Measurements from ENCODE around the gene PEF1.
A peak's percentile ranks its signal among the peaks of the same experiment; 100 is the strongest.

The PEF1 gene, protein sequence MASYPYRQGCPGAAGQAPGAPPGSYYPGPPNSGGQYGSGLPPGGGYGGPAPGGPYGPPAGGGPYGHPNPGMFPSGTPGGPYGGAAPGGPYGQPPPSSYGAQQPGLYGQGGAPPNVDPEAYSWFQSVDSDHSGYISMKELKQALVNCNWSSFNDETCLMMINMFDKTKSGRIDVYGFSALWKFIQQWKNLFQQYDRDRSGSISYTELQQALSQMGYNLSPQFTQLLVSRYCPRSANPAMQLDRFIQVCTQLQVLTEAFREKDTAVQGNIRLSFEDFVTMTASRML

DNA sequence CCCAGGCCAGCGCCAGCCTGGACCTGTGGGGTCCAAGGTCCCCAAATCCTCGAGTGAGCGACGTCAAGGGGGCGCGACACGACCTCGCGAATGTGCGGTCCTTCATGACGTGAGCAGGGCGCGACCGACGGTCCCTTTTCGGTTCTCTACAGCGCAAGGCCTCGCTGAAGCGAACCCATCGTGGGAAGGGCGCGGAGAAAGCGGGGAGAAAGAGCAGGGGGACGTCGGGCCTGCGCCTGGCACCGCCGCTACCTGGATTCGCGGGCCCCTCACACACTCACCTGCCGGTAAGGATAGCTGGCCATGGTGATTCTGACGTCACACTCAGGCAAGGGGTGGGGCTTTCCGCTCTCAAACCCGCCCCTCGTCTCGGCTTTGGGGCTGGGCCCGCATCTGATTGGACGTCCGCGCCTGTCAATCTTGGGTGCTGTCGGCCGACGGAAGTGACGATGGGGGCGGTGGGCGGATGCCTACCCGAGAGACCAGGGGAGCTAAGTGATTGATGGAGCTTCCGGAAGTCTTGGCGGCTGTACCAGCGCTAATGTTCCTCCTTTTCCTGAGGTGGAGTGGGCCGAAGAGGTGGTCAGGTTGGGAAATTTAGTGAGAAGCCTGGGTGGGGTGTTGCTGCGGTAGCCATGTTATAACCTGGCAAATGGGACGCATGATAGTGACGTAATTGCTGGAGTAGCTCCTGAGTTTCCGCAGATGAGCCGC lies at the start of gene PEF1:
TSS of gene PEF1 (minus strand) at position 317 of the 714 bp plus-strand sequence. CDS start at position 305, 12 bp downstream.
- peak; percentile 99 for DNase-seq

DNA sequence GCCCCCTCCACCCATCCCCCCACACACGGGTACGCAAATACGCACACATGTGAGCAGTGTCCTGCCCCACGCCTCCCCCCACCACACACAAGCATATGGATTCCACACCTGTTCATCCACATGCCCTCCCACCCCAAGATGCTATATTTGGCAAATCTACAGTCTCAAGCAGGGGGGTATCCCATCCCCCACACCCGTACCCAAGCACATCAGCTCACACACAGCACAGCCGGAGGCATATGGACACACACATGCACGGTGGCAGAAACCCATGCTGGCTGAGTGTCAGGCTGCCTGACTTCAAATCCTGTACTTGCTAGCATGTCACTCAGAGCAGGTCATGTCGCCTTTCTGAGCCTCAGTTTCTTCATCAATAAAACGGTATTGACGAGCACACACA lies 48.6 kb upstream of the PEF1 start:
- DNase-seq, result no peak

DNA sequence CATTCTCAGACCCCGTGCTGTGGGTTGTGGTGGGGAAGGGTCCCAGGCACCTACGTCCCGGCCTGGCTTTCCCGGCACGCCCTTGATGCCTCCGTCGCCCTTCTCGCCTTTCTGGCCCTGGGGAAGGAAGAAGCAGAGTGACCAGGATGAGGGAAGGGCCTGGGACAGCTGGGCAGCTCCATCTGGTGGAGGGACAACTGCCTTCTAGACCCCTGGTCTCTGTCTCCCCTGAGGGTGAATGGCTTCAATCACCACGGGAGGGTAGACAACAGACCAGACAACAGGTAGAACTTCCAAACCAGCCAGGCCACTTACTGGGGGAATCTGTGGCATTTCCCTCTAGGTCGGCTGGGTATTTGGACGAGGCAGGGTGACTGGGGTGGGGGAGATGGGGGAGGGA lies 47.3 kb upstream of the PEF1 start:
- no peak for DNase-seq

DNA sequence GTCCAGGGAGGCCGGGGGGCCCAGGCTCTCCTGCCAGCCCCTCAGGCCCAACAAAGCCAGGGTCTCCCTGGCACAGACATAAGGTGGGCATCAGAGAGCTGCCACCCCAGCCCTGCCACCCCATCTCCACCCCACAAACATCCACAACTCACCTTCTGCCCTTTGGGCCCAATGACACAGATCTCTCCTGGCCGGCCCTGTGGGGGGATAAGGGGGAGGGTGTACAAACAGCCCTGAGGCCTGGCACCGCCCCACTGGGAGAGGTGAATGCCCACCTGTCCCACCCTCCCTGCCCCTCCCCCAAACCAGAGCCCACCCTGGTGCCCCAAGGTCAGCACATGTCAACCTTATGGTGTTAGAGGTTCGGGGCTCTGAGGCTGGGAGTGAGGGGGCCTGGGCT lies 46.8 kb upstream of the PEF1 start:
- DNase-seq, result no peak

DNA sequence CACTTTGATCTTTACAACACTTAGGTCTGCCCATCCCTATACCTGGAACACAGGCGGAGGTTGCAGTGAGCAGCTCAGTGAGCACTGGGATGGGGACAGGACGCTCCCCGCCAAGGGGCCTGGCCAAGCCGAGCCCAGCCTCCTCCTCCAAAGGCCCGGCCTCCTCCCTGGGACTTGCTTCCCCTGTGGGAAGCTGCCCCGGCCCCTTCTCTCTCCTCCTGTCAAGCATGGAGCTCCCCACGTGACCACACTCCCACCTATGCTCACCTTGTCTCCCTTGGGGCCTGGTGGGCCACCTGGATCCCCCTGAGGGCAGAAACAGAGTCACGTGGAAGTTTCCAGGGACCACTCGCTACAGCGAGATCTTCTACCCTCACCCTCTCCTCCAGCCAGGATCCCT lies 46.2 kb upstream of the PEF1 start:
- DNase-seq, result no peak

DNA sequence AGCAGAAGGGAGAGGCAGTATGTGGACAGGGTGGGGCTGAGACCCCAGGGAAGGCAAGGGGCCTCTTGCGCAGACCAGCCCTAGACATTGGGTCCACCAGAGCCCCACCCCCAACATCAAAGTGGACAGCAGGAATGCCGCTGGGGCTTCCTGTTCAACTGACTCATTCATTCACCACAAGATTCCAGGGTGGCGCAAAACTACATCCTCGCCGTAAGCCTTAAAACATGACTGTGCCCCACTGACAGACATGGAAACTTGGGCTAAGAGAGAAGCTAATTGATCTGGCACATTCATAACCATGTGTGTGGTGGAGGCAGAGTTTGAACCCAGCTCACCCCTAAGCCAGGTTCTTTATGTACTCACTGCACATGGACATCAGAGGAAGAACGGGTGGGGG lies 45.2 kb upstream of the PEF1 start:
- DNase-seq, result no peak

DNA sequence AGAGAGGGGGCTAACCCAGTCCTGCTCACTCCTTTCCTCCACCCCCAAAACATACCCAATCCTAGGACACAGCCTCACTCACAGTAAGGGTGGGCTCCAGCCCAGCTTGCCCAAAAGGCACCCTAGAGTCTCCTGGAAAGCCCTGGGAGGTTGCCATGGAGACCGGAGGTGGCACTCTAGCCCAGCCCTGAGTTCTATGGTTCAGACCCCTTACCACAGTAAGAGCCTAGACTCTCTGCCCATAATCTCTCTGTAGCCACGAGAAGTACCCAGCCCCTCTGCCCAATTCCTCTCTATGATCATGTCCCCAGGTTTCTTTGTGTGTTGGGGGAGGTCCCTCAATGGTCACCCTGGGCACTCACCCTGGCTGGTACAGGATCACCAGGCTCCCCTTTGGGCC lies 44.7 kb upstream of the PEF1 start:
- no peak for DNase-seq

DNA sequence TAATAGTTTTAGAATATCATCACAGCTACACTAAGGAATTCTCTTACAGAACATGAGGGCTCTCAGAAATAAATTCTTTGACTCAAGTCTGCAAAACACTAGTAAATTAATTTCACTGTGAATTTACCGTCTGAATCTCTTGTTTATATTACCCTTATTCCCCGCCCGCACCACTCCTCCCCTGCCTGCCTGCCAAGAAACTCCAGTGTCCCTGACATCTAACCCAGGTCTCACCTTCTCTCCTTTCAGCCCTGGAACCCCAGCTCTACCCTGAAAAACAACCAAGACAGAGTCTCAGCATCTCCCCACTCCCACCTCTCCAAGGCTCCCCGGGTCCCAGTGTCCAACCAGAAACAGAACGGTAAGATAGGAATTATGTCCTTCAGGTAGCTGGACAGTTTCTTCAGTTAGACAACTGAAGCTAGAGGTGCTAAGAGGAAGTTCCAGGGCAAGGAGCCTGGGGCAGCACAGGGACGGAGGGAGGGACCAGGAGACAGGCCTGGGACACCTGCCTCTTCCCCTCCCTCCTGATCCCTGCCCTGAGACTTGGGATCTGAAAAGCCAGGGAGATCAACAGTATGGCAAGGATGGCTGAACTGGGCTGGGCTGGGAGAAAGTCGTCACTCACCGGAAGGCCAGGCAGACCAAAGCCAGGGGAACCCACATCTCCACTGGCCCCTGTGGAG lies 43.7 kb upstream of the PEF1 start:
- DNase-seq, result no peak

DNA sequence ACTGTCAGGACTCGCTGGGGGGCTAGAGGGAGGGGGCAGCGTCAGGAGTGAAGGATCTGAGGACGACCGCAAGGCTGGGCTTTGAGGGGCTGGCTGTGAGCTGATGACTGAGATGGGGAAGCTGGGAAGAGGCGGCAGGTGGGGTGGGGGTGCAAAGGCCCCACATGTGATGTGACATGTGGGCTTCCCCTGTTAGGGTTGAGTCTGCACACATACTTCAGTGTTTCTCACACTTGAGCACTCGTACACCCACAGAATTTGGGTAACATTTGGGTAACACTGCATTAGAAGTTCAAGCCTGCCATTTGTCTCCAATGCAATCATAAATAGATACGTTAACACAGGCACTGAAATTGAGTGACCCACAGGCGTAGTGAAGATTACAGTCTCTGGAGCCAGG lies 42.9 kb upstream of the PEF1 start:
- DNase-seq, result no peak

DNA sequence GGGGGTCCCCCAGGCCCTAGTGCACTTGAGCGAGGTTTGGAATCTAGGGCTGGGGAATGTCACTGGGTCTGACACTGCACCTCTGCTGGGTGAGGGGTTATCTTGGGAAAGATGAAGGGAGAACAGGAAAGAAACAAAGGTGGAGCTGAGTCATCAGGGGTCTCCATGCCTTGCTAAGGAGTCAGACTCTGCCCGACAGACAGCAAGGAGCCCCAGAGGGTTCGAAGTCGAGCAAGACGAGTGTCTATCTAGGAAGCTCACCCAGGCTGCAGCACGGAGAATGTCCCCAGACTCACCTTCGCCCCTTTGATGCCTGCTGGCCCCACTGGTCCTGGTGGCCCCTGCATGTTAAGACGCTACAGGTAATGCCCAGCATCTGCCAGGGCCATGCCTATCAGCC lies 41.1 kb upstream of the PEF1 start:
- no peak for DNase-seq

DNA sequence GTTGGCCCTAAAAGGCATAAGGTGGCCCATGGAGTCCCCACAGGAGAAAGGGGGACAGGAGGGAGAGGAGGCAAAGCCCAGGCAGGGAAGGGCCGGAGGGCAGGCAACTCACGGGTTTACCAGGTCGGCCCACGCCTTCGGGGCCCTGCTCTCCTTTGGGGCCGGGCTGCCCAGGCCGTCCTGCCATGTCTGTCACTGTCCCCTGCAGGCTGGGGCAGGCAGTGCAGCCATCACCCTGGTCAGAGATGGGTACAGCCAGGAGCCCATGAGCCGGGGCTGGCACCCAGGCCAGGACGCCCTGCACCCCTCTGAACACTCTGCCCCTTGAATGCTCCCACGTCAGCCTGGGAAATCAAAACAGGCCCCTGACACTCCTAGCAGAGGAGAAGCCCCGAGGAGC lies 39.3 kb upstream of the PEF1 start:
- no peak for DNase-seq

DNA sequence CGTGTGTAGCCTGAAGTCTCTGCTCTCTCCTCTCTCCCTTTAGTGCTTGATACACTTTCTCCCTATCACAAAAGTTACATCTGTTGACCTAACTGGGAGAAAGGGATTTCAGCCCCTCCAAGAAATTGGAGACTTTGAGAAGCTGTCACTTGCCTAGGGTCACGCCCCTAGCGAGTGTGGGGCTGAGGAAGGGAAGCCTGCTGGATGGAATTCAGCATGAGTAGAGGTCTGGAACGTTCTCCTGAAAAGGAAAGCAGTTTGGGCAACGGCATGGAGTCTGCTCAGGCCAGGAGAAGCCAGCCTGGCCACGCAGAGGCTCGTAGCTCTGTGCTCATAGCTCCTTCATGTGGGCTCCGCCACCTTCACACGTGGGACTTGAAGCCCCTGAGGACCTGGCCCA lies 36.7 kb upstream of the PEF1 start:
- no peak for DNase-seq

DNA sequence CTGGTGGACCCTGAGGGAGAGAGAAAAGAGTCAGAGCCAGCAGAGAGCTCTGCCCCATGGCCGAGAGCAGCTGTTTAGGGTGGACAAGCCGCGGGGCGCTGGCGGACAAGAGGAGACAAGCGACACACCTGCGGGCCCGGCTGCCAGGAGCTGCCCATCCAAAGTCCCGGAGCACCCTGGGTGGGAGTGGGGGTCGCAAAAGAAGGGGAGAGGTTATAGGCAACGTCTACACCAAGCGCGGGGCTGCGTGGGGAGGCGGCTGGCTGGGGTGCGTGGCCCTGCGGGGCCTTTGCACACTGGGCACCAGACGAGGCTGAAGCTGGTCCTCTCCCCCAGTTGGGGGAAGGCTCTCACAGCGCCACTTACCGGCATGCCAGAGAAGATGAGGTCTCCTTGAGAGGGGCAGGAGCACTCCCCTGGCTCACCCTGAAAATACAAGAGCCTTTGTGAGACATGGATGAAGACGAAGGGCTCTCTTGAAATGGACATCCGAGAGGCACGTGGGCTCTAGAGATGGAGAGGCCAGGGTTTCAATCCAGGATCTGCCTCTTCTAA lies 35.1 kb upstream of the PEF1 start:
- no peak for DNase-seq

DNA sequence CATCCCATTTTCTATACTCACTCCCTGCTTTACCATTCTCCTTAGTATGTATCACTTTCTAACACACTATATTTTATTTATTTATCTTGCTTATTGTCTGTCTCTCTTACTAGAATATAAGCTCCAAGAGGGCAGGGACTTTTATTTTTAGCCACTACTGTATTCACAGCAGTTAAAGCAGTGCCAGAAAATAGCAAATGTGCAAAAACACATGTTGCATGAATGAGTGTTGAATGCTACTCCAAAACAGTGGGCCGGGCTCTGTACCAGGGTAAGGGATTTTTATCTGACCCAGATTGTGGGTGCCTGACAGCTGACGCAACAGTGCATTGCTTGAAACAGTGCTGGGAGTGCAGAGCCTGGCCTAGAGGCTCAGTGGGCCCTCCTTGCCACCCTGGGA lies 34.4 kb upstream of the PEF1 start:
- no peak for DNase-seq

DNA sequence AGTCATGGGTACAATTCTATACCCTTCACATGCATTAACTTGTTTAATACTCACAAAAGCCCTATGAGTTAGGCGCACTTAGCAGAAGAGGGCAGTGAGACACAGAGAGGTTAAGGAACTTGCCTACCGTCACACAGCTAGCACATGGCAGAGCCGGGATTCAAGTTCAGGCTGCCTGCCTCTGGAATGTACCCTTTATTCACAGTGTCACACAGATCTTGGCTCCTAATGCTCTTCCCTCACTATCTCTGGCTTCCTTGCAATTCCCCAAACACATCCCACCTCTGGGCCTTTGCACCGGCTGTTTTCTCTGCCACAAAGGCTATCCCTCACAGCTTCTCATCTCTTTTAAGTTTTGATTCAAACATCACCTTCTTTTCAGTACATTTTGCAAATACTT lies 34.0 kb upstream of the PEF1 start:
- no peak for DNase-seq

DNA sequence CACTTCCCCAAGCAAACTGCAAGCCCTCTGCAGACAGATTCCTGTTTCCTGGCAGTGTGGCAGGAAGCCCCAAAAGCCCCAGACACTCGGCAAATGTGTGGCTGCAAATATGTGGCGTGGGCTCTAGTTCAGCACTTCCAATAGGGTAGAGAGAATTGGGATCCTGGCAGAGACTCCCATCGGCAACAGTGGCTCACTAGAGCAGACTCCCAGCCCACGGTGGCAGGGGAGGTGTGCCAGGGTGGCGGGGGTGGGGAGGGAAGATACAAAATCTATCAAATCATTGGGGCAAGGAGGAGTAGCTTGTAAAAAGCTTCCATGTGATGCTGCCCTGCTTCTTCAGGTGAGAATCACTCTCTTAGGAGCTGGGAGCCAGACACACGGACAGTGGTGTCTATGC lies 33.3 kb upstream of the PEF1 start:
- DNase-seq, result no peak

DNA sequence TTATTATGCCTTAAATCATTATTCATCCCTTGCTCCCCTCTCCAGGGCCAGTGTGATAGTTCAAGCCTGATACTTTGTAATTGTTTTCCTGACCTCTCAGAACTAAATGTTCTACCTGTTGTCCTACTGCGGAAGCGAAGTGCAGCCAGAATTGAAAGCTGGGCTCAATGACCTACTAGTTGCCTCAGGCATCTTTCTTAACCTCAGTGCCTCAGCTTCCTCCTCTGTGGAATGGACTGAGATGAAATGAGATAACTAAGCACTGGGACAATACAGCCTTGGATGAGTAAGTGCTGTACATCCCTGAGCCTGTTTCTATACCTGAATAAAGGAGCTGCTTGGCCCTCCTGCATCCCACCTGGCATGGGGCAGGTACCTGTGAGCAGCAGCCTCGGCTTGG lies 32.7 kb upstream of the PEF1 start:
- no peak for DNase-seq

DNA sequence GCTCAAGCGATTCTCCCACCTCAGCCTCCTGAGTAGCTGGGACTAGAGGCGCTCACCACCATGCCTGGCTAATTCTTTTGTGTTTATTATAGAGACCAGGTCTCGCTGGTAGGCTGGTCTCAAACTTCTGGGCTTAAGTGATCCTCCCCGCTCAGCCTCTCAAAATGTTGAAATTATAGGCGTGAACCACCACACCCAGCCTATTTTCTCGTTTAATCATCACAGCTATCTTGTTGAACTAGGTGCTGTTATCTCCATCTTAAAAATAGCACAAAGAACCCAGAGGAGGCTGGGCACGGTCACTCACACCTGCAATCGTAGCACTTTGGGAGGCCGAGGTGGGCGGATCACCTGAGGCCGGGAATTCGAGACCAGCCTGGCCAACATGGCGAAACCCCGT lies 31.1 kb upstream of the PEF1 start:
- DNase-seq, result no peak

DNA sequence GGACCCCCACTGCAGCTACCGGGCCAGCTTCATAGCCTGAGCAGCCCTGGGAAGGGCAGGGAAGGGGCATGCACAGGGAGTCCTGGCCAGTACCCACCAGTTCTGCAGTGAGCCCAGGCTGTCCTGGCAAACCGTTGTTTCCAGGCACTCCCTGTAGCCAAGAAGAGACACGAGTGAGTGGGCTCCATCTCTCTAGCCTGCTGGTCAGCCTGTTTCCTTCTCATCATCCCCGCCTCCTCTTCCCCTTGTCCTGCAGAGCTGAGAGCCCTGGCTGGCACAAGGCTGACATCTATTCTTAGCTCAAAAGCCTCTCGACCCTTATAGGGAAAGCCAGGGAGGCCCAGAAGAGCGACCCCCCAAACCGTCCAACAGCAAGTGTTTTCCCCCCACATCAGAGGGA lies 30.5 kb upstream of the PEF1 start:
- DNase-seq, result no peak

DNA sequence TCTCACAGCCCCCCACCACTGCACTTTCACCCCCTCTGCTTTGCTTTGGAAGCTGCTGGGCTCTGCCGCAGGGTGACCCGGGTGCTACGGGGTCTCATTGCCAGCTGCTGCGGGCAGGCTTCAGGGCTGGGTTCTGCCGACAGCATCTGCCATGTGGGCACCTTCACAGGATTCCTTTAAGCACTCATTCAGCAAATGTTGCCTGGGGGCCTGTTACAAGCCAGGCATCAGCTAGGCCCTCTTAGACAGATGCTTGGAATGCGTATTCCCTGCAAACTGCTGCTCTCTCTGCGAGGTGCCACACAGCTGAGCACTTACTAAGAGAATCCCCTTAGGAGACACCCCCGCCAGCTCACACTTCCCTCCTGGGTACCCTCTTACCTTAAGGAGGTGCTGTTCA lies 29.9 kb upstream of the PEF1 start:
- no peak for DNase-seq

DNA sequence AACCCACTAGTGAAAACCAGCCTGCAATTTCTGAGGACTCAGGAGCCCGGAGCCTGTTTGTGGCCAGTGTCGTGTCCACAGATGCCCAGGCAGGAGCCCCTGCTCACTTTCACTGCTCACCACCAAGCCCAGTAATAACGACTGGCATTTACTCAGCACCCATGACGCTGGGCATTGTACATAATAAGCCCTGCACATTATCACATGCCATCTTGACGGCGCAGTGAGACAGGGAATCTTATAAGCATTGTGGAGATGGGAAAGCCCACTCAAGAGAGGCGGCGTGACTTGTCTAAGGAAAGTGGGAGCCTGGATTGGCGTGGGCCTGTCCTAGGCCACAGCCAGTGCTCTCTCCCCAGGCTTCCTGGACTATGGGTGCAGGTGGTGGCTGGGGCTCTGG lies 28.8 kb upstream of the PEF1 start:
- no peak for DNase-seq

DNA sequence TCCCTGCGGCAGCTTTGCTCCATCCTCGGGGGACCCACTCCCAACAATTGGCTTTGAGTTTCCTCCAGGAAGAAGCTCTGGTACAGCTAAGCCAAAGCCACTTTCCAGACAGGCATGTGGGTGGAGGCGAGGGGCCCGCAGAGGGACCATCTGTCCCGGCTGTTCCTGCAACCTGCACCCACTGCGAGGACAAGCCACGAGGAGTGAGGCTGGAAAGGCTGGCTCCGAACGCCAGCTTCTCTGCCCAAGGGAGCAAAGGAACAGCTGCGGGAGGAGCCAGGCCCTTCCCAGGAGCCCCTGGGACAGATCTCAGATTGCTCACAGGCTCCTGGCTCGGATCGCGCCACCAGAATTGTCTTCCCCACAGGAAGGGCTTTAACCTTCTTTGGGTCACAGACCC lies 28.3 kb upstream of the PEF1 start:
- no peak for DNase-seq

DNA sequence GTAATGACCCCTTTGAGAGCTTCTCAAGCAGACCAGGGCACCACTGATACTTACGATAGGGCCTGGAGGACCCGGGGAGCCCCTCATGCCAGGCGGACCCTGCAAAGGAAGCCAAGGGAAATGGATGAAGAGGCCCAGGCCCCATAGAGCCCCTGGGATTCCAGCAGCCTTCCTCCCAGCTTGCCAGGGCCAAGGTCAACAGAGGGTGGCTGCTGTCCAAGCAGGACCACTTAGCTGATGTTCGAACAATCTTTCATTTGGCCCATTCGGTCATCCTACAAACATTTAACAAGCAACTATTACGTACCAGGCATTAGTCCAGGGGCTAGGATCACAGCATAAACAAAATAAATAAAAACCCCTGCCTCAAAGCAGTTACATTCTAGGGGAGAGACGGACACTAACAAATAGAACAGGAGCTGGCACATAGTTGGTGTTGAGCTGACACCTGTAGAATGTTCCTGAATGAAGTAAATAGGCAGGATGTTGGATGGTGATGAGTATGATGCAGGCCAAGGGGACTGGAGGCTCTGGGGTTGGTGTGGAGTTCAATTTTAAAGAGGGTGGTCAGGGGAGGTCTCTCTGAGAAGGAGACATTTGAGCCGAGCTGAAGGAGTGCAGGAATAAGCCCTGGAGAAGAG lies 27.0 kb upstream of the PEF1 start:
- DNase-seq, result no peak

DNA sequence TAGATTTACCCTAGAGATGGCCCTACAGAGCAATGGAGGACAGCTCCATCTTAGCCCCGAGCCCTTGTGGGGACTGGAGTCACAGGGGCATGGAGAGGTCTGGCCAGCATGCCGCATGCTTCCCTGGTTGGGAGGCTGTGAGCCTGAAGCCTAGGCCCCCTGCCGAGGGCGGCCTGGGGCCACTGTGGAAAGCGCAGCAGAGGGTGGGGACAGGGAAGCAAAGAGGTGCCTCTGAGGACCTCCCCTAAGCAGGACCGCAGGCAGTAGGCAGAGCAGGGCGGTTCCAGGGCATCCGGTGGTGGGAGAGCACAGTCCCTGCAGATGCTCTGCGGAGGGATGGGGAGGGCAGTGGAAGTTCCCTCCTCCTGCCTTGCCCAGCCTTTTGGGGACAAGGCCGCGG lies 26.5 kb upstream of the PEF1 start:
- DNase-seq, result no peak

All from CD4-positive, alpha-beta T cell treated with Interleukin-12 subunit alpha and Interleukin-12 subunit beta, for 1 hour (primary cell).